B cell (primary cell): Measurements from ENCODE around the gene FRMD4B.
A peak's percentile ranks its signal among the peaks of the same experiment; 100 is the strongest.

Experiments
- EZH2 ChIP-seq: IDR thresholded peaks from 2 replicates; pipeline ENCODE4 v1.6.1; 2012; ENCODE audit warnings: borderline replicate concordance, low read depth, mild to moderate bottlenecking, moderate library complexity, low read length; ENCODE audit not compliant: insufficient read depth, poor library complexity, severe bottlenecking
- TF ChIP-seq, protein P1 (sequence below): fragments of 200-600 bp; IDR thresholded peaks from one replicate; pipeline ENCODE4 v1.8.0; 2022; ENCODE audit warnings: antibody characterized with exemption, mild to moderate bottlenecking

DNA sequence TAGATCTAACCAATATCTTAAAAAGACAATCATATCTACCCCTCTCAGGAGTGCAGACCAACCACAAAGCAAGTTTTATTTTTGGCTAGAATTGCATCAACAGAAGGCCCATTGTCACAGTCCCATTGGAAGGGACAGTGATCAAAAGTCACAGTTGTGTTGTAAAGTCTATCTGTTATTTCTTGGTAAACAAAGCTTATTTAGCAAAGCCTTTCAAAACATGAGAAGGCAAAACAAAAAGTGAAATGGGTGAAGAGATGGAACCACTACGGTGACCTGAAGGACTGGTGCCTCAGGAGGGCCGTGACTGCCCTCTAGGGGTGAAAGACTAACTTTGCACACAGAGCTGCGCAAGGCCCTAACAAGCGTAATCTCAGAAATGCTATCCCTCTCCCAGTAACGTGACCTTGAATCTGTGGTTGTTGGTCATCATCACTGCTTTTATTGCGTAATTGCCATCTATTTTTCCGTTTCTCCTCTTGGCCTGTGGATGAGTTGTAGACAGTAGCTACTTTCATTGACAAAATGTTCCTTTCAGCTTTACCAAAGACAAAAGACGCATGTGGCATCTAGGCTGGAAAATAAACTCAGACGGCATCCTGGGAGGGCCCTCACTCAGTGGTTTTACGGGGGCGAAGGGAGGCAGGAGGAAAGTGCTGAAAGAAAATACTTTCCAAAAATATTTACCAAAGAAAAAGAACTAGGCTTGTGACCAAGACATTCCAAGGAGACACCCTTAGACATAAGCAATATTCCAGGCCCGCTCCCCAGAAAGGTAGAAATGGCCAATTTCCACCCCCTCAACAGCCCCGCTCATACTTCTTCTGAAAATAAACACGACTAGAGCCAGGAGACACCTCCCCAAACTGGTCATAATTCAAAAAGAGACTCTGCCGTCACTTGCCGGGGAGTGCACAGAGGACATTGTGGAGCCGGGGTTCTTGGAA lies 79.4 kb downstream of the FRMD4B start:
- TF ChIP-seq, protein P1, sequence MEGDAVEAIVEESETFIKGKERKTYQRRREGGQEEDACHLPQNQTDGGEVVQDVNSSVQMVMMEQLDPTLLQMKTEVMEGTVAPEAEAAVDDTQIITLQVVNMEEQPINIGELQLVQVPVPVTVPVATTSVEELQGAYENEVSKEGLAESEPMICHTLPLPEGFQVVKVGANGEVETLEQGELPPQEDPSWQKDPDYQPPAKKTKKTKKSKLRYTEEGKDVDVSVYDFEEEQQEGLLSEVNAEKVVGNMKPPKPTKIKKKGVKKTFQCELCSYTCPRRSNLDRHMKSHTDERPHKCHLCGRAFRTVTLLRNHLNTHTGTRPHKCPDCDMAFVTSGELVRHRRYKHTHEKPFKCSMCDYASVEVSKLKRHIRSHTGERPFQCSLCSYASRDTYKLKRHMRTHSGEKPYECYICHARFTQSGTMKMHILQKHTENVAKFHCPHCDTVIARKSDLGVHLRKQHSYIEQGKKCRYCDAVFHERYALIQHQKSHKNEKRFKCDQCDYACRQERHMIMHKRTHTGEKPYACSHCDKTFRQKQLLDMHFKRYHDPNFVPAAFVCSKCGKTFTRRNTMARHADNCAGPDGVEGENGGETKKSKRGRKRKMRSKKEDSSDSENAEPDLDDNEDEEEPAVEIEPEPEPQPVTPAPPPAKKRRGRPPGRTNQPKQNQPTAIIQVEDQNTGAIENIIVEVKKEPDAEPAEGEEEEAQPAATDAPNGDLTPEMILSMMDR = peak; percentile 94
- no peak for TF ChIP-seq EZH2
